Lower leg skin (tissue), 3 donors: Measurements from ENCODE around the gene ASAP2.

ENCODE experiments used
- CTCF ChIP-seq, 3 donors: fragments of 450-650 bp; IDR thresholded peaks; one replicate each; pipeline ENCODE4 v1.5.1; 2016; ENCODE audit warnings: antibody characterized with exemption in 3 of 3, mild to moderate bottlenecking in 3 of 3, moderate library complexity in 2 of 3
- POLR2A ChIP-seq, 2 donors: fragments of 450-650 bp; IDR thresholded peaks; one replicate each; pipeline ENCODE4 v1.6.1; 2016 to 2017; ENCODE audit warnings: antibody characterized with exemption in 2 of 2, mild to moderate bottlenecking in 1 of 2, moderate library complexity in 1 of 2

GRCh38 chr2:9226458-9227380 is 20.1 kb downstream of the ASAP2 start:
- TF ChIP-seq CTCF (IDR thresholded peaks at IDR 0.05) (no peak), POLR2A (IDR thresholded peaks at IDR 0.05) (no peak)
